HCT116 (cell line): ENCODE data around the gene ZNF3. TPM values are rescaled to one million over a fixed set of nuclear protein-coding genes. Genes with fewer than 3 reads are reported as not detected.

Experiments
- ATAC-seq: fragments of 200-7000 bp; cut with Tn5 transposase; 2 replicates; pipeline ENCODE4 v1.9.1; 2020; ENCODE audit warnings: mild to moderate bottlenecking, moderate library complexity
- BruUV-seq: library from RNA; stranded (reverse); fragments of 400-500 nt; replicated peaks from 2 replicates; lab custom pipeline; 2021; lab: Mats Ljungman, UMichigan
- CTCF ChIA-PET: fragments of 300-600 bp; sonication (Branson Sonifier 250); formaldehyde crosslinking; loops from one replicate; lab custom pipeline; 2021; ENCODE audit warnings: antibody characterized with exemption; lab: Charles Lee
- POLR2A ChIA-PET: fragments of 300-600, 350-600 bp; sonication (Branson Sonifier 250); formaldehyde crosslinking; loops from one replicate; lab custom pipeline; 2021; ENCODE audit warnings: antibody characterized with exemption; lab: Charles Lee
- RAD21 ChIA-PET, 2 experiments: fragments of 300-600 bp; sonication (Branson Sonifier 250); formaldehyde crosslinking; loops; one replicate each; lab custom pipeline; 2023; ENCODE audit warnings: low total read pairs in 2 of 2; ENCODE audit not compliant: uncharacterized antibody in 2 of 2, unreplicated experiment in 2 of 2, low non-redundant PET in 1 of 2; lab: Charles Lee
- DNase-seq: peaks from one replicate; pipeline ENCODE4 v3.0.0-alpha.2; 2010; ENCODE audit warnings: low read depth, low spot score
- H2AFZ ChIP-seq: fragments of 200-600 bp; shearing (Covaris generic), sonication (generic); 2 replicates; pipeline ENCODE4 v1.6.1; 2017; ENCODE audit warnings: low read depth, mixed run types, mixed read lengths, antibody characterized with exemption, low read length; ENCODE audit not compliant: poor library complexity, severe bottlenecking
- H3K27ac ChIP-seq: 2 replicates; pipeline ENCODE4 v1.5.1; 2012; ENCODE audit warnings: low read depth, low read length
- H3K27me3 ChIP-seq: fragments of 200-600 bp; sonication (generic); 2 replicates; pipeline ENCODE4 v1.6.1; 2016; ENCODE audit warnings: mixed run types, low read length, mixed read lengths; ENCODE audit not compliant: insufficient read depth
- H3K36me3 ChIP-seq, 2 experiments: fragments of 200-500 bp in 1 of 2; fragments of 200-600 bp in 1 of 2; sonication (Bioruptor generic) in 1 of 2; sonication (generic) in 1 of 2; 2 replicates each; pipeline versions ENCODE4 v1.5.1 to v1.6.1; 2014 to 2016; ENCODE audit warnings: low read length in 2 of 2, inconsistent platforms in 1 of 2, mixed read lengths in 1 of 2, mixed run types in 1 of 2; ENCODE audit not compliant: insufficient read depth in 2 of 2, control insufficient read depth in 1 of 2
- H3K4me1 ChIP-seq, 2 experiments: fragments of 200-600 bp in 1 of 2; sonication (generic) in 1 of 2; 2 replicates each; pipeline versions ENCODE4 v1.5.1 to v1.6.1; 2012 to 2017; ENCODE audit warnings: low read length in 2 of 2, inconsistent platforms in 1 of 2, mild to moderate bottlenecking in 1 of 2, mixed read lengths in 1 of 2, mixed run types in 1 of 2, moderate library complexity in 1 of 2; ENCODE audit not compliant: insufficient read depth in 2 of 2, control insufficient read depth in 1 of 2
- H3K4me2 ChIP-seq: fragments of 200-600 bp; sonication (generic); 2 replicates; pipeline ENCODE4 v1.6.1; 2017; ENCODE audit warnings: mixed run types, low read length, mixed read lengths
- H3K4me3 ChIP-seq, 2 experiments: fragments of 200-600 bp in 1 of 2; sonication (generic) in 1 of 2; replicated peaks in 1 of 2; 2 replicates each; pipeline ENCODE4 v1.5.1; 2011 to 2016; ENCODE audit warnings: low read length in 2 of 2, control low read depth in 1 of 2, low read depth in 1 of 2, mild to moderate bottlenecking in 1 of 2, mixed read lengths in 1 of 2, mixed run types in 1 of 2
- H3K79me2 ChIP-seq: fragments of 200-600 bp; sonication (generic); 2 replicates; pipeline ENCODE4 v1.6.1; 2017; ENCODE audit warnings: mild to moderate bottlenecking, mixed run types, low read length, moderate library complexity, mixed read lengths; ENCODE audit not compliant: insufficient read depth
- H3K9ac ChIP-seq: fragments of 200-600 bp; sonication (generic); 2 replicates; pipeline ENCODE4 v1.6.1; 2016; ENCODE audit warnings: low read length, mixed read lengths
- H3K9me2 ChIP-seq: fragments of 200-600 bp; sonication (generic), shearing (Covaris generic); 2 replicates; pipeline ENCODE4 v1.6.1; 2017; ENCODE audit warnings: mixed run types, mild to moderate bottlenecking, moderate library complexity; ENCODE audit not compliant: insufficient read depth
- H3K9me3 ChIP-seq, 2 experiments: fragments of 200-500 bp in 1 of 2; fragments of 200-600 bp in 1 of 2; sonication (Bioruptor generic) in 1 of 2; sonication (generic) in 1 of 2; 2 replicates each; pipeline ENCODE4 v1.6.1; 2014 to 2017; ENCODE audit warnings: low read length in 2 of 2, mixed read lengths in 2 of 2, inconsistent platforms in 1 of 2, low read depth in 1 of 2, mild to moderate bottlenecking in 1 of 2, mixed run types in 1 of 2, moderate library complexity in 1 of 2; ENCODE audit not compliant: control insufficient read depth in 1 of 2, insufficient read depth in 1 of 2
- H4K20me1 ChIP-seq: fragments of 200-600 bp; sonication (generic), shearing (Covaris generic); 2 replicates; pipeline ENCODE4 v1.6.1; 2017; ENCODE audit warnings: mixed run types, mild to moderate bottlenecking, moderate library complexity; ENCODE audit not compliant: insufficient read depth
- CBX3 ChIP-seq: IDR thresholded peaks from 2 replicates; pipeline ENCODE4 v1.6.1; 2012; ENCODE audit warnings: low read depth
- CTCF ChIP-seq, 3 experiments: fragments of 200-600 bp in 1 of 3; sonication (generic) in 1 of 3; IDR thresholded peaks in 2 of 3; conservative IDR thresholded peaks in 1 of 3; 2 replicates each; pipeline ENCODE4 v1.5.1; 2012 to 2017; ENCODE audit warnings: low read depth in 2 of 3, low read length in 2 of 3, antibody characterized with exemption in 1 of 3, borderline replicate concordance in 1 of 3, control low read depth in 1 of 3, mild to moderate bottlenecking in 1 of 3, mixed read lengths in 1 of 3, mixed run types in 1 of 3, moderate library complexity in 1 of 3; ENCODE audit not compliant: insufficient read depth in 1 of 3
- EZH2 ChIP-seq: fragments of 200-600 bp; sonication (generic); IDR thresholded peaks from 2 replicates; pipeline ENCODE4 v1.6.1; 2017; ENCODE audit warnings: antibody characterized with exemption, mixed run types
- FOSL1 ChIP-seq: IDR thresholded peaks from 2 replicates; pipeline ENCODE4 v1.6.1; 2012; ENCODE audit warnings: low read depth
- RAD21 ChIP-seq: IDR thresholded peaks from 2 replicates; pipeline ENCODE4 v1.6.1; 2012; ENCODE audit warnings: low read depth, mild to moderate bottlenecking
- SIN3A ChIP-seq: IDR thresholded peaks from 2 replicates; pipeline ENCODE4 v1.6.1; 2012; ENCODE audit warnings: low read depth
- intact Hi-C: fragments of 100-400 bp; cut with micrococcal nuclease; formaldehyde crosslinking; loops from 2 replicates; pipeline ENCODE4 v1.10.0; 2022
- total RNA-seq: library from RNA; stranded (reverse); gene quantifications from one replicate; pipeline ENCODE4 v1.2.1, GENCODE V29; 2021; ENCODE audit not compliant: unreplicated experiment
- TF ChIP-seq, protein P1 (sequence below): IDR thresholded peaks from 2 replicates; pipeline ENCODE4 v1.6.1; 2011; ENCODE audit warnings: mild to moderate bottlenecking, low read length, moderate library complexity; ENCODE audit not compliant: insufficient replicate concordance; ENCODE audit errors: extremely low read depth

The ZNF3 gene
- total RNA-seq, 1 experiment from 2014 or later, result 28.2 TPM

DNA sequence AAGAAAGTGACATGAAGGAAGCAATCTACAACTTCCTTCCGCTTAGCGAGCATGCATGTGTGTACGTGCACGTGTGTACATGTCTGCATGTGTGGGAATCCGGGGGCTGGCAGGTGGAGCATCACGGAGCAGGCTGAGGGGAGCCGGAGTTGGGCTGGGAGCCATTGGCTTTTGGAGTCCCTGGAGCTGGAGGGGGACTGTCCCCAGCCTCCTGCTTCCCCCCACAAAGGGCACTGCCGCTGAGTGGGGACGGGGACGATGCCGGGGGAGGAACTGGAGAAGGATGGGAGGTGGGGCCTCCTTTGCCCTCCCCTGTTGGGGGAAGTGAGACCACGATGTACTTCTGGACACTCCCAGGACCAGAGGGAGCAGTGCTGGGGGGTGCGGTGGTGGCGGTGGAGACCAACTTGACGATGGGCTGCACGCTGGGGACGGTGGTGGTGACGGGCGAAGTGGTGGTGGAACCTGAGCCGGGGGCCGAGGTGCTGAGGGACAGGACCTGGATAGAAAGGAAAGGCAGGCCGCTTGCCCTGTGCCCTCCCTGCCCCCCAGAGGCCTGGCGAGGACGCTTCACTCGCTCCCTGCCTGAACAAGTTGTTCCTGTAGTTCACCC lies 25.7 kb upstream of the ZNF3 start:
- no peak overlapping the region for H3K9ac ChIP-seq
- H3K79me2 ChIP-seq, result peaks cover 5% of the 10 kb centered on the region; the same call in 1 of the 2 replicates
- no peaks in the 10 kb centered on the region for H3K27me3 ChIP-seq
- H3K4me2 ChIP-seq, result no peak overlapping the region
- TF ChIP-seq CTCF (IDR thresholded peaks at IDR 0.05 in 2 of 3, conservative IDR thresholded peaks at IDR 0.05 in 1 of 3; ENCODE audit: borderline replicate concordance in 1 of 3, insufficient read depth in 1 of 3, low read depth in 2 of 3, low read length in 2 of 3), result no peak
- TF ChIP-seq CBX3, result no peak
- TF ChIP-seq, protein P1, sequence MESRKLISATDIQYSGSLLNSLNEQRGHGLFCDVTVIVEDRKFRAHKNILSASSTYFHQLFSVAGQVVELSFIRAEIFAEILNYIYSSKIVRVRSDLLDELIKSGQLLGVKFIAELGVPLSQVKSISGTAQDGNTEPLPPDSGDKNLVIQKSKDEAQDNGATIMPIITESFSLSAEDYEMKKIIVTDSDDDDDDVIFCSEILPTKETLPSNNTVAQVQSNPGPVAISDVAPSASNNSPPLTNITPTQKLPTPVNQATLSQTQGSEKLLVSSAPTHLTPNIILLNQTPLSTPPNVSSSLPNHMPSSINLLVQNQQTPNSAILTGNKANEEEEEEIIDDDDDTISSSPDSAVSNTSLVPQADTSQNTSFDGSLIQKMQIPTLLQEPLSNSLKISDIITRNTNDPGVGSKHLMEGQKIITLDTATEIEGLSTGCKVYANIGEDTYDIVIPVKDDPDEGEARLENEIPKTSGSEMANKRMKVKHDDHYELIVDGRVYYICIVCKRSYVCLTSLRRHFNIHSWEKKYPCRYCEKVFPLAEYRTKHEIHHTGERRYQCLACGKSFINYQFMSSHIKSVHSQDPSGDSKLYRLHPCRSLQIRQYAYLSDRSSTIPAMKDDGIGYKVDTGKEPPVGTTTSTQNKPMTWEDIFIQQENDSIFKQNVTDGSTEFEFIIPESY, result no peak
- TF ChIP-seq RAD21, result no peak
- TF ChIP-seq SIN3A, result no peak
- no peak for TF ChIP-seq EZH2
- TF ChIP-seq FOSL1, result no peak
- ChIA-PET POLR2A (no interaction called here), RAD21 (no interaction called here), CTCF (no interaction called here)
- no peak for DNase-seq
- H3K27ac ChIP-seq, result no peak overlapping the region
- H3K4me1 ChIP-seq, result peaks cover 6 to 11% of the 10 kb centered on the region in 2 experiments; a peak in 3 of 4 replicates
- no peak for ATAC-seq
- no peak overlapping the region for H2AFZ ChIP-seq
- H3K36me3 ChIP-seq, result peaks cover 3 to 27% of the 10 kb centered on the region in 2 experiments; a peak in 3 of 4 replicates
- no peaks in the 10 kb centered on the region for H3K9me3 ChIP-seq
- H3K4me3 ChIP-seq, result no peak overlapping the region
- intact Hi-C loops, result no loop called here
- no peaks in the 10 kb centered on the region for H4K20me1 ChIP-seq
- no peaks in the 10 kb centered on the region for H3K9me2 ChIP-seq
- BruUV-seq, result no TSS peak
